PC-3 (cell line): ENCODE measurements around the gene PRDM11. TPM values are rescaled to one million over a fixed set of nuclear protein-coding genes. Genes with fewer than 3 reads are reported as not detected.

Source experiments
- ATAC-seq: fragments of 200-7000 bp; cut with Tn5 transposase; 2 replicates; pipeline ENCODE4 v1.9.1; 2020; ENCODE audit warnings: mild to moderate bottlenecking, moderate library complexity
- BruUV-seq: library from RNA; stranded (reverse); fragments of 400-500 nt; replicated peaks from 2 replicates; lab custom pipeline; 2021; lab: Mats Ljungman, UMichigan
- CTCF ChIA-PET: fragments of 300-600 bp; sonication (Branson Sonifier 250); formaldehyde crosslinking; loops from one replicate; lab custom pipeline; 2022; ENCODE audit warnings: antibody characterized with exemption; lab: Charles Lee
- POLR2A ChIA-PET: fragments of 300-600 bp; sonication (Branson Sonifier 250); formaldehyde crosslinking; loops from one replicate; lab custom pipeline; 2022; ENCODE audit warnings: antibody characterized with exemption; ENCODE audit not compliant: unreplicated experiment; lab: Charles Lee
- DNase-seq: peaks from one replicate; pipeline ENCODE4 v3.0.0-alpha.2; 2015
- H2AFZ ChIP-seq: fragments of 300-600 bp; sonication (generic); 2 replicates; pipeline ENCODE4 v1.6.0; 2016; ENCODE audit warnings: antibody characterized with exemption, low read length
- H3F3A ChIP-seq: fragments of 300-600 bp; sonication (generic); one replicate; pipeline ENCODE4 v1.6.0; 2017; ENCODE audit warnings: antibody characterized with exemption, low read length, control low read depth, mild to moderate bottlenecking; ENCODE audit not compliant: unreplicated experiment
- H3K27ac ChIP-seq: fragments of 300-600 bp; sonication (generic); 2 replicates; pipeline ENCODE4 v1.5.1; 2016; ENCODE audit warnings: mild to moderate bottlenecking, low read length
- H3K27me3 ChIP-seq: fragments of 300-600 bp; sonication (generic); 2 replicates; pipeline ENCODE4 v1.6.1; 2016; ENCODE audit warnings: low read length, mixed read lengths
- H3K36me3 ChIP-seq: fragments of 300-600 bp; sonication (generic); 2 replicates; pipeline ENCODE4 v1.6.1; 2016; ENCODE audit warnings: low read depth, mixed run types, low read length, mixed read lengths
- H3K4me1 ChIP-seq: fragments of 300-600 bp; sonication (generic); 2 replicates; pipeline ENCODE4 v1.5.1; 2016; ENCODE audit warnings: low read length; ENCODE audit not compliant: insufficient read depth
- H3K4me2 ChIP-seq: fragments of 300-600 bp; sonication (generic); 2 replicates; pipeline ENCODE4 v1.6.0; 2016; ENCODE audit warnings: low read length
- H3K4me3 ChIP-seq: fragments of 300-600 bp; sonication (generic); 2 replicates; pipeline ENCODE4 v1.5.1; 2016; ENCODE audit warnings: mild to moderate bottlenecking, low read length, mixed read lengths
- H3K79me2 ChIP-seq: fragments of 300-600 bp; sonication (generic); 2 replicates; pipeline ENCODE4 v1.6.1; 2017; ENCODE audit warnings: low read length, mixed read lengths
- H3K9ac ChIP-seq: fragments of 300-600 bp; sonication (generic); 2 replicates; pipeline ENCODE4 v1.6.0; 2016; ENCODE audit warnings: mild to moderate bottlenecking, low read length
- H3K9me2 ChIP-seq: fragments of 300-600 bp; sonication (generic); replicated peaks from 2 replicates; pipeline ENCODE4 v1.6.1; 2016; ENCODE audit warnings: mixed run types, low read length, mixed read lengths
- H3K9me3 ChIP-seq: fragments of 300-600 bp; sonication (generic); 2 replicates; pipeline ENCODE4 v1.6.1; 2016; ENCODE audit warnings: low read length, mixed read lengths
- H4K20me1 ChIP-seq: fragments of 300-600 bp; sonication (generic); 2 replicates; pipeline ENCODE4 v1.6.1; 2016; ENCODE audit warnings: low read length, mixed read lengths
- CTCF ChIP-seq: fragments of 300-600 bp; sonication (generic); conservative IDR thresholded peaks from 2 replicates; pipeline ENCODE4 v1.5.1; 2017; ENCODE audit warnings: antibody characterized with exemption, low read depth, mild to moderate bottlenecking, low read length
- EZH2 ChIP-seq: fragments of 300-600 bp; sonication (generic); IDR thresholded peaks from one replicate; pipeline ENCODE4 v1.6.1; 2017; ENCODE audit warnings: antibody characterized with exemption, mild to moderate bottlenecking, low read length; ENCODE audit not compliant: unreplicated experiment
- EZH2phosphoT487 ChIP-seq: fragments of 300-600 bp; sonication (generic); IDR thresholded peaks from 2 replicates; pipeline ENCODE4 v1.6.1; 2018; ENCODE audit warnings: mild to moderate bottlenecking, antibody characterized with exemption, low read length, borderline replicate concordance
- intact Hi-C: fragments of 100-400 bp; cut with micrococcal nuclease; formaldehyde crosslinking; loops from 2 replicates; pipeline ENCODE4 v1.9.0; 2023
- total RNA-seq: library from RNA; depleted of rRNA; stranded (reverse); fragments of >200 nt; gene quantifications from 2 replicates; pipeline ENCODE4 v1.2.3, GENCODE V29; 2014

PRDM11 gene
- total RNA-seq, 1 experiment from 2014 or later = 5.0 TPM

GRCh38 chr11:45229401-45230020 lies 83.1 kb downstream of the PRDM11 start:
- POLR2A ChIA-PET = no interaction called here
- DNase-seq = no peak
- Histone ChIP-seq H3F3A (no peaks in the 10 kb centered on the region), H3K9me3 (no peaks in the 10 kb centered on the region), H3K27me3 (no peaks in the 10 kb centered on the region), H3K4me1 (peaks cover 9% of the 10 kb centered on the region; the same call in 1 of the 2 replicates), H3K79me2 (no peaks in the 10 kb centered on the region), H3K9ac (no peak overlapping the region), H3K36me3 (no peaks in the 10 kb centered on the region), H3K4me2 (no peak overlapping the region), H2AFZ (no peak overlapping the region), H3K27ac (no peak overlapping the region), H3K9me2 (no peaks in the 10 kb centered on the region), H3K4me3 (no peak overlapping the region), H4K20me1 (no peaks in the 10 kb centered on the region)
- BruUV-seq = no TSS peak
- CTCF ChIA-PET = no interaction called here
- no peak for ATAC-seq
- intact Hi-C loops = no loop called here
- TF ChIP-seq EZH2phosphoT487 (no peak), EZH2 (no peak), CTCF (no peak)

- no peaks in the 10 kb centered on the region for H3K4me1 ChIP-seq
- no peaks in the 10 kb centered on the region for H3K9me2 ChIP-seq
- DNase-seq (no peak), ATAC-seq (no peak)
- no peaks in the 10 kb centered on the region for H4K20me1 ChIP-seq
- H3K79me2 ChIP-seq = no peaks in the 10 kb centered on the region
- H3K36me3 ChIP-seq = no peaks in the 10 kb centered on the region
- H3F3A ChIP-seq = no peaks in the 10 kb centered on the region
- BruUV-seq = no TSS peak
- H3K27ac ChIP-seq = no peak overlapping the region
- H3K27me3 ChIP-seq = peaks cover 5% of the 10 kb centered on the region; the same call in 1 of the 2 replicates
- intact Hi-C loops = no loop called here
- ChIA-PET CTCF (no interaction called here), POLR2A (no interaction called here)
- no peak overlapping the region for H3K4me2 ChIP-seq
- H2AFZ ChIP-seq = no peak overlapping the region
- TF ChIP-seq EZH2 = no peak
- no peak for TF ChIP-seq CTCF
- no peak for TF ChIP-seq EZH2phosphoT487
- no peak overlapping the region for H3K9ac ChIP-seq
- H3K9me3 ChIP-seq = no peaks in the 10 kb centered on the region
- no peak overlapping the region for H3K4me3 ChIP-seq
Observed at GRCh38 chr11:45232341-45233080, 86.1 kb downstream of the PRDM11 start.
